ENCODE results near the gene WDR4.
"Not testable (repeated sequence)": the region's sequence is repeated elsewhere in the genome, so short reads cannot be mapped to it uniquely, and the experiment has no call there.

The WDR4 gene

GRCh38 chr21:42815217-42815616 lies 64.1 kb downstream of the WDR4 start:
- no peak for DNase-seq (ENCODE audit: low read depth)

DNA sequence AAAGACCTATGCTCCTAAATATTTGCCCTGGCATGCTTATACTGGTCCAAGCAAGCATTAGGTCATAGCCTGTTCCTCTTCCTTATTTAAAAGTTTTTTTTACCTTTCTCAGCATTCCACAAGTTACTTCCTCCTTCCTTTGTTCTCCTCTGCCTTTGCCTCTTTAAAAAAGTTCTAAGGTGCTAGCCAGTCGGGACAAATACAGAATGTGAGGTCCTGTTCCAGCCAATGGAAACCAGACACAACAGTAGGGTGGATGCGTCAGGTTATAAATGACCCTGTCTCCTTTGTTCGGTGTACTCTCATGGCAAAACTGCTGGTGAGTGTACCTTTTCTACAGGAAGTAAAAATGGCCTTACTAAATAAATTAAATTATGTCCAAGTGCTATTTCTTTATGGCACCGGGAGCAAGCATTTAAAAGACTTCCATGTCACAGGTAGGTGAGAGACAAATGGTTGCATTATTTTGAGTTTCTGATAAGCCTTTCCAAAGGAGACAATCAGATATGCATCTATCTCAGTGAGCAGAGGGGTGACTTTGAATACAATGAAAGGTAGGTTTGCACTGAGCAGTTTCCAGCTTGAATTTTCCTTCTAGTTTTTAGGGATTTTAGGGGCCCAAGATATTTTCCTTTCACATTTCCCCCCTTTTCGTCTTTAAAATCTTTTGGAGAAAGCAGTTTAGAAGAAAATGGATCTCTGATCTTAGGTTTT lies 66.7 kb downstream of the WDR4 start:
- not testable (repeated sequence) for DNase-seq (ENCODE audit: low read depth)

DNA sequence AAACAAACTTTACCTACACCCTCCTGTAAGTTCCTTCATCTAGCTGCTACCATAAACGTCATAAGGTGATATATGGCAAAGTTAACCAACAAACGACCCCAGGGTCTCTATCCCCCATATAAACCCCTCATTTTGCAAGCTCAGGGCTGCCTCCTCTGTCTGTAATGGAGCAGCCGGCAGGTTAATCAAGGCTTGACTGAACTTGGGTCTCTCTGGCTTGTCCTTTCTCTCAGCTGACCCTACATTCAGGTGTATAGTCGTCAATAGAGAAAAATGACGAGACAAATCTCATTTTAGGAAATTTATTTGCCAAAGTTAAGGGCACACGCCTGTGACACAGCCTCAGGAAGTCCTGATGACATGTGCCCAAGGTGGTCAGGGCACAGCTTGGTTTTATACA lies 67.4 kb downstream of the WDR4 start:
- DNase-seq (ENCODE audit: low read depth) = no peak

DNA sequence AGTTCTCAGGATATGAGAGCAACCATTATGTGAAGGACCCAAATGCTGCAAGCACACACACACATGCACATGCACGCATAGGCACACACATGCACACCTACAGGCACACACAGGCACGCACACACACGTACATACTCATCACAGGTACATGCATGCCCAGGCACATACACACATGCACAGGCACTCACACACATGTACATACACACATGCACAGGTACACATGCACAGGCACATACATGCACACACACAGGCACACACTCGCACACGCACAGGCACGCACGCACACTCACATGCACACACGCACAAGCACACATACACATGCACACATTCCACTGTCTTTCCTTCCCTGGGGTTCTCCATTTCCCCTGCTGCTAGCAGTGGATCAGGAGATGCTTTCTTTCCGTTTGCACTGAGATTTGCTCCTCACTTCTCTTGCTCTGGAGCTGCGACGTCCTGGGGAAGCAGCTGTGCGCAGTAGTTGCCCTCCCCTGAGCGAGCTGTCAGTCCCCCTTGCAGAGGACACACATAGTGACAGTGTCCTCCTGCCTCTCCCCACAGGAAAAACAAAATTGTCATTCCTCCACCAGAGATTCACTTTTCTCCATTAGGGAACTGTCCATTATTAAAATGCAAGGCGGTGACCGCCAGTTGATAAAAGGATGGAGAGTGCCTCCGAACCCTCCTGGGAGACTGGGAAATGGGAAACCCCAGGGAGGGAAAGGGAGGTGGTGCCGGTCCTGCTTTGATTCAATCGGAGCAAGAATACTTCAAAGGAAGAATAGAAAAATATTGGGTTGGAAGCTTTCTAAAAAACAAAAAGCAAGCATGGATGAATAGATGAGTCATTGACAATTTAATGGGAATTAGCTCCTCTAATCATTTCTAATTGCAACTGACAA lies 69.5 kb downstream of the WDR4 start:
- DNase-seq (ENCODE audit: low read depth) = no peak

DNA sequence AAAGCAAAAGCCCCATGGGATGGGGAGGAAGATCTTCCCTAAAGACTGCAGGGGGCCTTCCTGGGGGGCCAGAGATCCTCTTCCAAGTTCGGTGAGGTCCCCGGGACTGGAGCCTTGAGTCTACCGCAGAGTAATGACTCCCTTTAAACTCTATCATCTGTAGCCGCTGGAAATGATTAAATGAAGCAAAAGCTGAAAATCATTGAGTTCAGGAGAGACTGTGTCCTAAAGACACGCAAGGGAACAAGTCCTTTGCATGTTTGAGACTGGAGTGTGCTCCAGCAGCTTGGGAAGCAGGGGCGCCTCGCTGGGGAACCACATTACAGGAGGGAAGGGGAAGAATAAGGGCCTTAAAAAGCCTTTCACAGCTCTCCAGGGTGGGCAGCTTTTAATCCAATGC lies 70.2 kb downstream of the WDR4 start:
- DNase-seq (ENCODE audit: low read depth) = no peak

GRCh38 chr21:42807938-42808613 lies 71.3 kb downstream of the WDR4 start:
- DNase-seq (ENCODE audit: low read depth) = no peak

GRCh38 chr21:42807293-42807895 lies 71.9 kb downstream of the WDR4 start:
- DNase-seq (ENCODE audit: low read depth) = not testable (repeated sequence)

DNA sequence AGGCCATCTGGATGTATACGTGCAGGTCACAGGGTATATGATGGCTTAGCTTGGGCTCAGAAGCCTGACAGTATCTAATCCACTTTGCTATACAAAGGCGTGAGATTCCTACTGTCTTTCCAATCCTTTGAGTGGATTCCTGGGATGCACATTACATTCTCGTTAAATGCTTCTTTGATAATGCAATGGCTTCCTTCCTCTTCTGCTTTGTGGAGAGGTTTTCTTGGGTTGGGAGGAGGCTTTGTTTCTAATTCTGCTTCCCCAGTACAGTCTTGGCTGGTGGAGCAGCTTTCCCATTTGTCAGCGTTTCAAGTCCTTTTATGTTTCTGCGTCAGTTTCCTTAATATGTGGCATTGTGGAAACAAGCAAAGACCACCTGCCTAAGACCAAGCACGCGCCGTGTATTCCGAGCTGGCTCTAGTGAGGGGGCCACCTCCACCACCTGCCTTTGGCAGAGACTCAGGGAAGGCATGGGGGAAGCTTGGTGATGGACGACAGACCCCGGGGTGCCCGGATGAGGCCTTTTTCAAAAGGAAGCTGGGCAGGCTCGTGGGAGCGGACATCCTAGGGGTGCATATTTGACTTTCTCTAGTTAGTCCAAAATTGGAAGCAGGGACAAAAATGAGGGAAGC lies 72.7 kb downstream of the WDR4 start:
- DNase-seq (ENCODE audit: low read depth) = no peak

- DNase-seq (ENCODE audit: low read depth) = not testable (repeated sequence)
These were observed 77.7 kb downstream of the WDR4 start for GRCh38 chr21:42801616-42802015.

DNA sequence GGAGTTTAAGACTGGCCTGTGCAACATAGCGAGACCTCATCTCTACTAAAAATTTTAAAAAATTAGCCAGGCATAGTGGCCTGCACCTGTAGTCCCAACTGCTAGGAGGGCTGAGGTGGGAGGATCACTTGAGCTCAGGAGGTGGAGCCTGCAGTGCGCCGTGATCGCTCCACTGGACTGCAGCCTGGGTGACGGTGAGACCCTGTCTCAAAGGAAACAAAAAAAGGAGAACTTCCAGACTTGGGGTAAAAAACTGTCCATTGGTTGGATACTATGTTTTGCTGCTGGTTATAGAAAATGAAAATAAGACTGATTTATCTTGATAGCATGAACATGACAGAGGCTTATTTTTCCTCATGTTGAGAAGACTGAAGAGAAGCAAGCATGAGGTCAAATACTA lies 79.4 kb downstream of the WDR4 start:
- DNase-seq (ENCODE audit: low read depth) = no peak

DNA sequence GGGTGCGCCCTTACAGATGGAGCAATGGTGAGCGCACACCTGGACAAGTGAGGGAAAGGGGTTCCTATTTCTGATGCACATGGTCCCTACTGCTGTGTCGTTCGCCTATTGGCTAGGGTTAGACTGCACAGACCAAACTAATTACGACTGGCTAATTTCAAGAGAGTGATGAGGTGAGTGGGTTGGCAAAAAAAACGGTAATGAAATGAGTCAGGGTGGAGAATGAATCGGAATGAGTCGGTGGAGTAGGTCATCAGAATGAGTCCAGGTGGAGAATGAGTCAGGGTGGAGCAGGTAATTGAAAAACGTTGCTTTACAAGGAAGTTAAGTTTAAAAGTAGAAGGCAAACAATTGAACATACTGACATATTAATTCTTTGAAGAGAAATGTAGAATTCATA lies 79.8 kb downstream of the WDR4 start:
- no peak for DNase-seq (ENCODE audit: low read depth)
